Ovary (tissue), 9 donors: ENCODE results near the gene PSME2. TPM values are rescaled to one million over a fixed set of nuclear protein-coding genes. Genes with fewer than 3 reads are reported as not detected.

Experiments
- DNase-seq, 5 donors: peaks; one replicate each; pipeline ENCODE4 v3.0.0-alpha.2; 2019 to 2020
- H3K27ac ChIP-seq, 2 donors: fragments of 200-600 bp; one replicate each; pipeline versions ENCODE4 v1.5.1 to v1.8.0; 2019 to 2022
- H3K27me3 ChIP-seq: fragments of 200-600 bp; one replicate; pipeline ENCODE4 v1.8.0; 2022
- H3K36me3 ChIP-seq: fragments of 200-600 bp; sonication (generic); one replicate; pipeline ENCODE4 v1.5.1; 2019
- H3K4me1 ChIP-seq: one replicate; pipeline ENCODE4 v1.8.1; 2013; ENCODE audit warnings: mild to moderate bottlenecking, moderate library complexity; ENCODE audit not compliant: insufficient read depth
- H3K4me3 ChIP-seq: fragments of 200-600 bp; sonication (generic); one replicate; pipeline ENCODE4 v1.5.1; 2017
- H3K9me3 ChIP-seq, 2 donors: fragments of 200-600 bp in 1 of 2; sonication (generic) in 1 of 2; one replicate each; pipeline versions ENCODE4 v1.5.1 to v1.8.1; 2013 to 2019; ENCODE audit warnings: mild to moderate bottlenecking in 1 of 2, moderate library complexity in 1 of 2
- EP300 ChIP-seq: sonication (generic); formaldehyde crosslinking; IDR thresholded peaks from one replicate; pipeline ENCODE4 v1.6.1; 2017; ENCODE audit warnings: antibody characterized with exemption
- POLR2A ChIP-seq: fragments of 450-650 bp; IDR thresholded peaks from one replicate; pipeline ENCODE4 v1.6.1; 2017; ENCODE audit warnings: antibody characterized with exemption, mild to moderate bottlenecking, moderate library complexity
- WGBS, 3 donors: extraction: QIAGEN DNeasy Blood & Tissue Kit in 1 of 3; methylation state at CpG; one replicate each; pipeline versions ENCODE4 v1.1.5 to v1.1.7; 2013 to 2017; 5-methylcytosine and 5-hydroxymethylcytosine counted together
- intact Hi-C, 4 donors: fragments of 100-400 bp; cut with DNase I; formaldehyde crosslinking; loops; one replicate each; pipeline versions ENCODE4 v1.11.0 to v1.15.1; 2022 to 2023
- polyA plus RNA-seq, 2 donors: library from polyadenylated mRNA; stranded (reverse); fragments of 200-250 nt in 1 of 2; fragments of 350-450 nt in 1 of 2; fragmentation: Illumina TruSeq in 1 of 2; extraction: RNeasy Lipid Tissue Mini Kit (QIAGEN cat#74804) in 1 of 2; gene quantifications; one replicate each; pipeline ENCODE4 v1.2.3, GENCODE V29; 2013 to 2014
- total RNA-seq, 7 donors: library from RNA; depleted of rRNA in 2 of 7; stranded (reverse); fragments of >200 nt in 2 of 7; fragmentation: NEBNext Ultra II Directional in 3 of 7; extraction: Animal tissue kit (Norgen Biotek cat#: 25700) in 3 of 7; gene quantifications; one replicate each; pipeline versions ENCODE4 v1.1.0 to v1.2.4, GENCODE V29; 2016 to 2023
- TF ChIP-seq, protein P1 (sequence below), 3 donors: fragments of 450-650 bp in 2 of 3; fragments of 200-600 bp in 1 of 3; IDR thresholded peaks; one replicate each; pipeline versions ENCODE4 v1.5.1 to v1.8.0; 2016 to 2022; ENCODE audit warnings: antibody characterized with exemption in 3 of 3, mild to moderate bottlenecking in 1 of 3
- donor health status: DM: no; HTN: no; CAD: no; lungs with moderate emphysema.
- donor health status: DM: no; HTN: no; CAD: no.
- donor health status: Bipolar disorder and iron deficiency.
- donor health status: DM: yes; HTN: yes; CAD: no.
- donor health status: DM: no; HTN: no; CAD: no.
- donor health status: DM: yes; HTN: yes; CAD: no.

PSME2 gene
- total and polyA plus RNA-seq, 9 donors = 34.7 to 160 (median 95.6) TPM

DNA sequence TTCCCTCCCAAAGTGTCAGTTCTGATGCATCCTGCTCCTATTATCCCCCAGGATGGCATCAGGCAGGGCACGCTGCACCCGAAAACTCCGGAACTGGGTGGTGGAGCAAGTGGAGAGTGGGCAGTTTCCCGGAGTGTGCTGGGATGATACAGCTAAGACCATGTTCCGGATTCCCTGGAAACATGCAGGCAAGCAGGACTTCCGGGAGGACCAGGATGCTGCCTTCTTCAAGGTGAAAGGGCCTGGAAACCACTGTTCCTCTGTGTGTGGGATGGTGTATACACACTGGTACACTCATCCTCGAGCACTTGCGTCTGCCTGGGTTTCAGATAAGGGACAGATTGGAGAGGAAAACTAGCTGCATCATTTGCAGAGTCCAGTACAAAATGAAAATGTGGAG, 15.7 kb upstream of the PSME2 start:
- Histone ChIP-seq H3K4me3 (peak overlapping the region; percentile 84), H3K4me1 (peaks cover 8% of the 10 kb centered on the region), H3K27ac (peak overlapping the region; percentile 71 to 84), H3K27me3 (no peaks in the 10 kb centered on the region), H3K9me3 (no peaks in the 10 kb centered on the region), H3K36me3 (no peaks in the 10 kb centered on the region)
- WGBS, 3 donors = 2 to 9% (median 3%) methylated on average over 8 of the region's 8 CpGs
- TF ChIP-seq EP300 = no peak
- TF ChIP-seq, protein P1, sequence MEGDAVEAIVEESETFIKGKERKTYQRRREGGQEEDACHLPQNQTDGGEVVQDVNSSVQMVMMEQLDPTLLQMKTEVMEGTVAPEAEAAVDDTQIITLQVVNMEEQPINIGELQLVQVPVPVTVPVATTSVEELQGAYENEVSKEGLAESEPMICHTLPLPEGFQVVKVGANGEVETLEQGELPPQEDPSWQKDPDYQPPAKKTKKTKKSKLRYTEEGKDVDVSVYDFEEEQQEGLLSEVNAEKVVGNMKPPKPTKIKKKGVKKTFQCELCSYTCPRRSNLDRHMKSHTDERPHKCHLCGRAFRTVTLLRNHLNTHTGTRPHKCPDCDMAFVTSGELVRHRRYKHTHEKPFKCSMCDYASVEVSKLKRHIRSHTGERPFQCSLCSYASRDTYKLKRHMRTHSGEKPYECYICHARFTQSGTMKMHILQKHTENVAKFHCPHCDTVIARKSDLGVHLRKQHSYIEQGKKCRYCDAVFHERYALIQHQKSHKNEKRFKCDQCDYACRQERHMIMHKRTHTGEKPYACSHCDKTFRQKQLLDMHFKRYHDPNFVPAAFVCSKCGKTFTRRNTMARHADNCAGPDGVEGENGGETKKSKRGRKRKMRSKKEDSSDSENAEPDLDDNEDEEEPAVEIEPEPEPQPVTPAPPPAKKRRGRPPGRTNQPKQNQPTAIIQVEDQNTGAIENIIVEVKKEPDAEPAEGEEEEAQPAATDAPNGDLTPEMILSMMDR (IDR thresholded peaks at IDR 0.05) = no peak
- no peak for TF ChIP-seq POLR2A
- intact Hi-C loops = loop anchor here in 1 of 4 donors (5.0 kb wide), 1 partner anchor 105 kb away; no protein-coding TSS in a partner anchor
- DNase-seq = peak in 1 of 5 donors; percentile 42

GRCh38 chr14:24160850-24161804, 14.7 kb upstream of the PSME2 start, which contains the start of gene IRF9:
Gene IRF9 (plus strand): TSS chr14:24161265. CDS start chr14:24162145, 880 bp downstream.
- Histone ChIP-seq H3K9me3 (no peaks in the 10 kb centered on the region), H3K27me3 (no peaks in the 10 kb centered on the region), H3K36me3 (no peaks in the 10 kb centered on the region), H3K4me1 (peaks cover 8% of the 10 kb centered on the region), H3K4me3 (peak within 1 kb of the TSS; percentile 84), H3K27ac (peak within 1 kb of the TSS; percentile 71 to 84)
- TF ChIP-seq, protein P1 (IDR thresholded peaks at IDR 0.05) = peak; percentile 96 to 99 (median 97)
- peak; percentile 73 for TF ChIP-seq EP300
- peak; percentile 51 for TF ChIP-seq POLR2A
- WGBS, 3 donors = 0 to 2% (median 0%) methylated on average over 12 of the region's 12 CpGs
- DNase-seq = peak; percentile 93 to 96 (median 96)
- intact Hi-C loops = loop anchor here in 1 of 4 donors (5.0 kb wide), 1 partner anchor 104 kb away; no protein-coding TSS in a partner anchor

DNA sequence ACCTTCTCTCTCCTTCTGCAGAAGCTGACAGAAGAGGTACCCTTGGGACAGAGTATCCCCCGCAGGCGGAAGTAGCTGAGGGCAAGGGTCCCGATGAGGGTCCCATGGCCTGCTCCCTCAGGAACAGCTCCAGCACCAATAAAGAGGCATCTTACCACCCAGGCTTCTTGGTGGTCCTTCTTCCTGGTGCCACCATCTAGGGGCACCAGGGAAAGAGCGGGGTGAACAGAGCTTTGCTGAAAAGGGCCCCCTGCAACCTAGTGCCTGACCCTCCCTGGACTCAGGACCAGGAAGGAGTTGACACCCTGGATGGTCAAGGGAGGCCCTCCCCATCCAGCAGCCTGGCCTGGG, 14.1 kb upstream of the PSME2 start:
- WGBS, 3 donors = 79 to 89% (median 84%) methylated on average over 4 of the region's 4 CpGs
- H3K36me3 ChIP-seq = no peaks in the 10 kb centered on the region
- no peak for DNase-seq
- H3K4me3 ChIP-seq = no peak overlapping the region
- no peaks in the 10 kb centered on the region for H3K27me3 ChIP-seq
- intact Hi-C loops = loop anchor here in 1 of 4 donors (5.0 kb wide), 1 partner anchor 103 kb away; no protein-coding TSS in a partner anchor
- TF ChIP-seq, protein P1 (IDR thresholded peaks at IDR 0.05) = no peak
- TF ChIP-seq POLR2A = no peak
- no peak for TF ChIP-seq EP300
- peak overlapping the region; percentile 71 to 84 for H3K27ac ChIP-seq
- H3K9me3 ChIP-seq = no peaks in the 10 kb centered on the region
- H3K4me1 ChIP-seq = peaks cover 8% of the 10 kb centered on the region

GRCh38 chr14:24159777-24160498, 13.5 kb upstream of the PSME2 start:
- Histone ChIP-seq H3K9me3 (no peaks in the 10 kb centered on the region), H3K36me3 (no peaks in the 10 kb centered on the region), H3K27ac (peak overlapping the region in 1 of 2 donors; percentile 84), H3K4me1 (peaks cover 8% of the 10 kb centered on the region), H3K27me3 (no peaks in the 10 kb centered on the region), H3K4me3 (no peak overlapping the region)
- no peak for TF ChIP-seq POLR2A
- TF ChIP-seq, protein P1 (IDR thresholded peaks at IDR 0.05) = no peak
- TF ChIP-seq EP300 = no peak
- intact Hi-C loops = loop anchor here in 1 of 4 donors (5.0 kb wide), 1 partner anchor 103 kb away; no protein-coding TSS in a partner anchor
- DNase-seq = no peak
- 82 to 86% (median 83%) methylated on average over 11 of the region's 11 CpGs for WGBS, 3 donors
